HEK293 (cell line): ENCODE measurements around the gene TMEM250.
A peak's percentile ranks its signal among the peaks of the same experiment; 100 is the strongest.

Experiments used
- BCL11A ChIP-seq: fragments of 450-650 bp; formaldehyde crosslinking; IDR thresholded peaks from 2 replicates; pipeline ENCODE4 v1.5.1; 2016; ENCODE audit warnings: low read depth, missing biosample characterization, missing genetic modification characterization
- KLF16 ChIP-seq: fragments of 450-650 bp; formaldehyde crosslinking; IDR thresholded peaks from 2 replicates; pipeline ENCODE4 v1.5.1; 2017; ENCODE audit warnings: missing biosample characterization, missing genetic modification characterization
- OVOL3 ChIP-seq: fragments of 450-650 bp; formaldehyde crosslinking; IDR thresholded peaks from 2 replicates; pipeline ENCODE4 v1.5.1; 2016; ENCODE audit warnings: missing biosample characterization, missing genetic modification characterization
- RBAK ChIP-seq: fragments of 450-650 bp; formaldehyde crosslinking; IDR thresholded peaks from 2 replicates; pipeline ENCODE4 v1.5.1; 2016; ENCODE audit warnings: missing biosample characterization, missing genetic modification characterization
- REPIN1 ChIP-seq: fragments of 450-650 bp; formaldehyde crosslinking; IDR thresholded peaks from 2 replicates; pipeline ENCODE4 v1.5.1; 2017; ENCODE audit warnings: missing biosample characterization, missing genetic modification characterization, low read depth
- SCRT1 ChIP-seq: fragments of 450-650 bp; formaldehyde crosslinking; IDR thresholded peaks from 2 replicates; pipeline ENCODE4 v1.5.1; 2016; ENCODE audit warnings: missing biosample characterization, missing genetic modification characterization, borderline replicate concordance
- TRIM28 ChIP-seq: IDR thresholded peaks from 2 replicates; pipeline ENCODE4 v1.6.1; 2011; ENCODE audit warnings: low read length, control low read depth, borderline replicate concordance
- YY2 ChIP-seq: fragments of 450-650 bp; formaldehyde crosslinking; IDR thresholded peaks from 2 replicates; pipeline ENCODE4 v1.5.1; 2016; ENCODE audit warnings: missing biosample characterization, missing genetic modification characterization
- ZBTB20 ChIP-seq: fragments of 450-650 bp; formaldehyde crosslinking; IDR thresholded peaks from 2 replicates; pipeline ENCODE4 v1.5.1; 2016; ENCODE audit warnings: missing biosample characterization, missing genetic modification characterization
- ZNF132 ChIP-seq: fragments of 450-650 bp; formaldehyde crosslinking; IDR thresholded peaks from 2 replicates; pipeline ENCODE4 v1.5.1; 2017; ENCODE audit warnings: missing biosample characterization, missing genetic modification characterization, borderline replicate concordance
- ZNF138 ChIP-seq: fragments of 450-650 bp; formaldehyde crosslinking; IDR thresholded peaks from 2 replicates; pipeline ENCODE4 v1.5.1; 2016; ENCODE audit warnings: missing biosample characterization, missing genetic modification characterization, borderline replicate concordance
- ZNF140 ChIP-seq: fragments of 450-650 bp; formaldehyde crosslinking; IDR thresholded peaks from 2 replicates; pipeline ENCODE4 v1.5.1; 2016; ENCODE audit warnings: missing biosample characterization, missing genetic modification characterization
- ZNF16 ChIP-seq: fragments of 450-650 bp; formaldehyde crosslinking; IDR thresholded peaks from 2 replicates; pipeline ENCODE4 v1.5.1; 2016; ENCODE audit warnings: low read depth, missing biosample characterization, missing genetic modification characterization
- ZNF175 ChIP-seq: fragments of 450-650 bp; formaldehyde crosslinking; IDR thresholded peaks from 2 replicates; pipeline ENCODE4 v1.5.1; 2016; ENCODE audit warnings: missing biosample characterization, missing genetic modification characterization
- ZNF214 ChIP-seq: fragments of 450-650 bp; formaldehyde crosslinking; IDR thresholded peaks from 2 replicates; pipeline ENCODE4 v1.5.1; 2017; ENCODE audit warnings: missing biosample characterization, mild to moderate bottlenecking, missing genetic modification characterization, borderline replicate concordance
- ZNF391 ChIP-seq: fragments of 450-650 bp; formaldehyde crosslinking; IDR thresholded peaks from 2 replicates; pipeline ENCODE4 v1.5.1; 2016; ENCODE audit warnings: low read depth, missing biosample characterization, missing genetic modification characterization, borderline replicate concordance
- ZNF560 ChIP-seq: fragments of 450-650 bp; formaldehyde crosslinking; IDR thresholded peaks from 2 replicates; pipeline ENCODE4 v1.5.1; 2017; ENCODE audit warnings: missing biosample characterization, missing genetic modification characterization, borderline replicate concordance
- ZNF561 ChIP-seq: fragments of 450-650 bp; IDR thresholded peaks from 2 replicates; pipeline ENCODE4 v1.5.1; 2018; ENCODE audit warnings: missing biosample characterization, missing genetic modification characterization, borderline replicate concordance
- ZNF596 ChIP-seq: fragments of 450-650 bp; IDR thresholded peaks from 2 replicates; pipeline ENCODE4 v1.5.0; 2018; ENCODE audit warnings: missing biosample characterization, mild to moderate bottlenecking, missing genetic modification characterization, moderate library complexity
- ZNF677 ChIP-seq: fragments of 450-650 bp; IDR thresholded peaks from 2 replicates; pipeline ENCODE4 v1.5.0; 2018; ENCODE audit warnings: missing biosample characterization, mild to moderate bottlenecking, missing genetic modification characterization, moderate library complexity
- ZNF76 ChIP-seq: fragments of 450-650 bp; formaldehyde crosslinking; IDR thresholded peaks from 2 replicates; pipeline ENCODE4; 2016; ENCODE audit warnings: low read depth, missing biosample characterization, missing genetic modification characterization, borderline replicate concordance
- ZXDB ChIP-seq: fragments of 450-650 bp; formaldehyde crosslinking; IDR thresholded peaks from 2 replicates; pipeline ENCODE4 v1.5.1; 2016; ENCODE audit warnings: missing biosample characterization, missing genetic modification characterization
- TF ChIP-seq, protein P1 (sequence below): fragments of 450-650 bp; formaldehyde crosslinking; IDR thresholded peaks from 2 replicates; pipeline ENCODE4 v1.5.1; 2016; ENCODE audit warnings: missing biosample characterization, missing genetic modification characterization
- TF ChIP-seq, protein P2 (sequence below): fragments of 450-650 bp; formaldehyde crosslinking; IDR thresholded peaks from 2 replicates; pipeline ENCODE4 v1.5.1; 2016; ENCODE audit warnings: missing biosample characterization, missing genetic modification characterization
- TF ChIP-seq, protein P3 (sequence below): fragments of 450-650 bp; formaldehyde crosslinking; IDR thresholded peaks from 2 replicates; pipeline ENCODE4 v1.5.1; 2016; ENCODE audit warnings: missing biosample characterization, missing genetic modification characterization, borderline replicate concordance
- TF ChIP-seq, protein P4 (sequence below): fragments of 450-650 bp; formaldehyde crosslinking; IDR thresholded peaks from 2 replicates; pipeline ENCODE4 v1.5.1; 2016; ENCODE audit warnings: missing biosample characterization, missing genetic modification characterization, borderline replicate concordance

Gene TMEM250

DNA sequence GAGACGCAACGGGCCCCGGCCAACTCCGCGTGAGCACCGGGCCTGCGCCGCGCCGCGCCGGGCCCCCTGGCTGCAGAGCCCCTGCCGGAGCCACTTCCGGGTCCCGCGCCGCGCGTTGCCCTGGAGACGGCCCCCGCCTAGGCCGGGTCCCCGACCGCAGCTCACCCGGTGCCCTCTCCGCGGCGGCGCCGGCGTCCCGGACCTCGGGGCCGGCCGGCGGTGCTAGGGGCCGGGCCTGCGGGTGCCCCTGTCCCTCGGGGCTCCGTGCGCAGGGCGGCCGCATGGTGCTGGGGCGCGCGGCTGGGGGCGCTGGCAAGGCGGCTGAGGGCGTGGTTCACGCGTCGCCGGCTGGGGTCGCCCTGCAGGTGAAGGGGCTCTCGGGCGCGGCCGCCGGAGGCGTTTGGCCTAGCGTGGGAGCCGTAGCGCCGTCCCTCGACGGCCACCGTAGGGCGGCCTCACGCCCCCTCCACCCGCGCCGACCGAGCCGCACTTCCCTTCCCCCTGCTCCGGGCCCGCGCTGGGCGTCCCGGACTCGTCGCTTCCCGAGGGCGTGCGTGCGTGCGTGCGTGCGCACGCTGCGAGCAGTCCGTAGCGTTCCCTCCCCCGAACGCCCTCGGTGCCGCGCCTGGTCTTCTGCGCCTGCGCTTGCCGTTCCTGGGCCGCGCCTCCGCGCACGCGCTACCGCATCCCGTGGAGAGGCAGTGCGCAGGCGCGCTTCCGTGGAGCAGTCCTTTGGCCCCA lies at the start of gene TMEM250 (continued):
- TF ChIP-seq, protein P1, sequence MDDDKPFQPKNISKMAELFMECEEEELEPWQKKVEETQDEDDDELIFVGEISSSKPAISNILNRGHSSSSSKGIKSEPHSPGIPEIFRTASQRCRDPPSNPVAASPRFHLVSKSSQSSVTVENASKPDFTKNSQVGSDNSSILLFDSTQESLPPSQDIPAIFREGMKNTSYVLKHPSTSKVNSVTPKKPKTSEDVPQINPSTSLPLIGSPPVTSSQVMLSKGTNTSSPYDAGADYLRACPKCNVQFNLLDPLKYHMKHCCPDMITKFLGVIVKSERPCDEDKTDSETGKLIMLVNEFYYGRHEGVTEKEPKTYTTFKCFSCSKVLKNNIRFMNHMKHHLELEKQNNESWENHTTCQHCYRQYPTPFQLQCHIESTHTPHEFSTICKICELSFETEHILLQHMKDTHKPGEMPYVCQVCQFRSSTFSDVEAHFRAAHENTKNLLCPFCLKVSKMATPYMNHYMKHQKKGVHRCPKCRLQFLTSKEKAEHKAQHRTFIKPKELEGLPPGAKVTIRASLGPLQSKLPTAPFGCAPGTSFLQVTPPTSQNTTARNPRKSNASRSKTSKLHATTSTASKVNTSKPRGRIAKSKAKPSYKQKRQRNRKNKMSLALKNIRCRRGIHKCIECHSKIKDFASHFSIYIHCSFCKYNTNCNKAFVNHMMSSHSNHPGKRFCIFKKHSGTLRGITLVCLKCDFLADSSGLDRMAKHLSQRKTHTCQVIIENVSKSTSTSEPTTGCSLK (tag by site-specific recombination): no peak
- peak; percentile 15; the same call in 1 of the 2 replicates for TF ChIP-seq ZBTB20 (tag by site-specific recombination)
- no peak for TF ChIP-seq ZNF140 (tag by site-specific recombination)
- peak; percentile 56 for TF ChIP-seq KLF16 (tag by site-specific recombination)
- peak; percentile 26; the same call in 1 of the 2 replicates for TF ChIP-seq ZNF596
- TF ChIP-seq REPIN1: no peak
- TF ChIP-seq ZNF175 (tag by site-specific recombination): no peak
- TF ChIP-seq SCRT1: no peak
- no peak for TF ChIP-seq ZNF132 (tag by site-specific recombination)
- no peak for TF ChIP-seq BCL11A
- TF ChIP-seq ZNF16 (tag by site-specific recombination): no peak
- peak; percentile 34; the same call in 1 of the 2 replicates for TF ChIP-seq ZNF561 (tag by site-specific recombination)
- no peak for TF ChIP-seq ZNF560 (tag by site-specific recombination)
- TF ChIP-seq TRIM28: no peak
- no peak for TF ChIP-seq ZNF391 (tag by site-specific recombination)
- TF ChIP-seq ZNF138 (tag by site-specific recombination): no peak
- TF ChIP-seq, protein P2, sequence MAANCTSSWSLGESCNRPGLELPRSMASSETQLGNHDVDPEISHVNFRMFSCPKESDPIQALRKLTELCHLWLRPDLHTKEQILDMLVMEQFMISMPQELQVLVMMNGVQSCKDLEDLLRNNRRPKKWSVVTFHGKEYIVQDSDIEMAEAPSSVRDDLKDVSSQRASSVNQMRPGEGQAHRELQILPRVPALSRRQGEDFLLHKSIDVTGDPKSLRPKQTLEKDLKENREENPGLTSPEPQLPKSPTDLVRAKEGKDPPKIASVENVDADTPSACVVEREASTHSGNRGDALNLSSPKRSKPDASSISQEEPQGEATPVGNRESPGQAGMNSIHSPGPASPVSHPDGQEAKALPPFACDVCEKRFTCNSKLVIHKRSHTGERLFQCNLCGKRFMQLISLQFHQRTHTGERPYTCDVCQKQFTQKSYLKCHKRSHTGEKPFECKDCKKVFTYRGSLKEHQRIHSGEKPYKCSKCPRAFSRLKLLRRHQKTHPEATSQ (tag by site-specific recombination): peak; percentile 50; the same call in 1 of the 2 replicates
- peak; percentile 64; the same call in 1 of the 2 replicates for TF ChIP-seq ZNF76 (tag by site-specific recombination)
- 0 out of 2 replicates have a peak, but pooled peaks have one; percentile 27 for TF ChIP-seq YY2 (tag by site-specific recombination)
- TF ChIP-seq OVOL3: no peak
- TF ChIP-seq RBAK (tag by site-specific recombination): no peak
- TF ChIP-seq, protein P3, sequence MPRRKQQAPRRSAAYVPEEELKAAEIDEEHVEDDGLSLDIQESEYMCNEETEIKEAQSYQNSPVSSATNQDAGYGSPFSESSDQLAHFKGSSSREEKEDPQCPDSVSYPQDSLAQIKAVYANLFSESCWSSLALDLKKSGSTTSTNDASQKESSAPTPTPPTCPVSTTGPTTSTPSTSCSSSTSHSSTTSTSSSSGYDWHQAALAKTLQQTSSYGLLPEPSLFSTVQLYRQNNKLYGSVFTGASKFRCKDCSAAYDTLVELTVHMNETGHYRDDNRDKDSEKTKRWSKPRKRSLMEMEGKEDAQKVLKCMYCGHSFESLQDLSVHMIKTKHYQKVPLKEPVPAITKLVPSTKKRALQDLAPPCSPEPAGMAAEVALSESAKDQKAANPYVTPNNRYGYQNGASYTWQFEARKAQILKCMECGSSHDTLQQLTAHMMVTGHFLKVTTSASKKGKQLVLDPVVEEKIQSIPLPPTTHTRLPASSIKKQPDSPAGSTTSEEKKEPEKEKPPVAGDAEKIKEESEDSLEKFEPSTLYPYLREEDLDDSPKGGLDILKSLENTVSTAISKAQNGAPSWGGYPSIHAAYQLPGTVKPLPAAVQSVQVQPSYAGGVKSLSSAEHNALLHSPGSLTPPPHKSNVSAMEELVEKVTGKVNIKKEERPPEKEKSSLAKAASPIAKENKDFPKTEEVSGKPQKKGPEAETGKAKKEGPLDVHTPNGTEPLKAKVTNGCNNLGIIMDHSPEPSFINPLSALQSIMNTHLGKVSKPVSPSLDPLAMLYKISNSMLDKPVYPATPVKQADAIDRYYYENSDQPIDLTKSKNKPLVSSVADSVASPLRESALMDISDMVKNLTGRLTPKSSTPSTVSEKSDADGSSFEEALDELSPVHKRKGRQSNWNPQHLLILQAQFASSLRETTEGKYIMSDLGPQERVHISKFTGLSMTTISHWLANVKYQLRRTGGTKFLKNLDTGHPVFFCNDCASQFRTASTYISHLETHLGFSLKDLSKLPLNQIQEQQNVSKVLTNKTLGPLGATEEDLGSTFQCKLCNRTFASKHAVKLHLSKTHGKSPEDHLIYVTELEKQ: no peak
- TF ChIP-seq, protein P4, sequence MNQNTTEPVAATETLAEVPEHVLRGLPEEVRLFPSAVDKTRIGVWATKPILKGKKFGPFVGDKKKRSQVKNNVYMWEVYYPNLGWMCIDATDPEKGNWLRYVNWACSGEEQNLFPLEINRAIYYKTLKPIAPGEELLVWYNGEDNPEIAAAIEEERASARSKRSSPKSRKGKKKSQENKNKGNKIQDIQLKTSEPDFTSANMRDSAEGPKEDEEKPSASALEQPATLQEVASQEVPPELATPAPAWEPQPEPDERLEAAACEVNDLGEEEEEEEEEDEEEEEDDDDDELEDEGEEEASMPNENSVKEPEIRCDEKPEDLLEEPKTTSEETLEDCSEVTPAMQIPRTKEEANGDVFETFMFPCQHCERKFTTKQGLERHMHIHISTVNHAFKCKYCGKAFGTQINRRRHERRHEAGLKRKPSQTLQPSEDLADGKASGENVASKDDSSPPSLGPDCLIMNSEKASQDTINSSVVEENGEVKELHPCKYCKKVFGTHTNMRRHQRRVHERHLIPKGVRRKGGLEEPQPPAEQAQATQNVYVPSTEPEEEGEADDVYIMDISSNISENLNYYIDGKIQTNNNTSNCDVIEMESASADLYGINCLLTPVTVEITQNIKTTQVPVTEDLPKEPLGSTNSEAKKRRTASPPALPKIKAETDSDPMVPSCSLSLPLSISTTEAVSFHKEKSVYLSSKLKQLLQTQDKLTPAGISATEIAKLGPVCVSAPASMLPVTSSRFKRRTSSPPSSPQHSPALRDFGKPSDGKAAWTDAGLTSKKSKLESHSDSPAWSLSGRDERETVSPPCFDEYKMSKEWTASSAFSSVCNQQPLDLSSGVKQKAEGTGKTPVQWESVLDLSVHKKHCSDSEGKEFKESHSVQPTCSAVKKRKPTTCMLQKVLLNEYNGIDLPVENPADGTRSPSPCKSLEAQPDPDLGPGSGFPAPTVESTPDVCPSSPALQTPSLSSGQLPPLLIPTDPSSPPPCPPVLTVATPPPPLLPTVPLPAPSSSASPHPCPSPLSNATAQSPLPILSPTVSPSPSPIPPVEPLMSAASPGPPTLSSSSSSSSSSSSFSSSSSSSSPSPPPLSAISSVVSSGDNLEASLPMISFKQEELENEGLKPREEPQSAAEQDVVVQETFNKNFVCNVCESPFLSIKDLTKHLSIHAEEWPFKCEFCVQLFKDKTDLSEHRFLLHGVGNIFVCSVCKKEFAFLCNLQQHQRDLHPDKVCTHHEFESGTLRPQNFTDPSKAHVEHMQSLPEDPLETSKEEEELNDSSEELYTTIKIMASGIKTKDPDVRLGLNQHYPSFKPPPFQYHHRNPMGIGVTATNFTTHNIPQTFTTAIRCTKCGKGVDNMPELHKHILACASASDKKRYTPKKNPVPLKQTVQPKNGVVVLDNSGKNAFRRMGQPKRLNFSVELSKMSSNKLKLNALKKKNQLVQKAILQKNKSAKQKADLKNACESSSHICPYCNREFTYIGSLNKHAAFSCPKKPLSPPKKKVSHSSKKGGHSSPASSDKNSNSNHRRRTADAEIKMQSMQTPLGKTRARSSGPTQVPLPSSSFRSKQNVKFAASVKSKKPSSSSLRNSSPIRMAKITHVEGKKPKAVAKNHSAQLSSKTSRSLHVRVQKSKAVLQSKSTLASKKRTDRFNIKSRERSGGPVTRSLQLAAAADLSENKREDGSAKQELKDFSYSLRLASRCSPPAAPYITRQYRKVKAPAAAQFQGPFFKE: no peak
- peak; percentile 2; the same call in 1 of the 2 replicates for TF ChIP-seq ZXDB
- TF ChIP-seq ZNF214: no peak
- peak; percentile 50; the same call in 1 of the 2 replicates for TF ChIP-seq ZNF677
